ENCODE results near the gene SCTR. TPM values are rescaled to one million over a fixed set of nuclear protein-coding genes. Genes with fewer than 3 reads are reported as not detected.

The SCTR gene
- total and polyA plus RNA-seq, 12 donors = 0.33 to 8.3 (median 0.46) TPM; not detected in 5

GRCh38 chr2:119525614-119526013 is 1.3 kb upstream of the SCTR start:
- peaks cover 26% of the 10 kb centered on the region for H3K27me3 ChIP-seq
- H3K27ac ChIP-seq = no peak overlapping the region
- intact Hi-C loops (cut with DNase I) = loop anchor here in 1 of 2 donors (10.0 kb wide), 1 partner anchor 139 kb away; no protein-coding TSS in a partner anchor
- no peaks in the 10 kb centered on the region for H3K36me3 ChIP-seq (replicated peaks in 1 of 2)
- no peak for DNase-seq
- no peak for TF ChIP-seq POLR2A (IDR thresholded peaks at IDR 0.05)
- TF ChIP-seq CTCF (IDR thresholded peaks at IDR 0.05) = no peak
- WGBS, 4 donors = 67 to 87% (median 78%) methylated on average over 4 of the region's 4 CpGs
- no peak overlapping the region for H3K4me3 ChIP-seq
- H3K9me3 ChIP-seq (replicated peaks in 1 of 3) = no peaks in the 10 kb centered on the region
- H3K4me1 ChIP-seq (replicated peaks in 1 of 2) = no peaks in the 10 kb centered on the region

- no peaks in the 10 kb centered on the region for H3K9me3 ChIP-seq (replicated peaks in 1 of 3)
- 14 to 20% (median 17%) methylated on average over 20 to 21 of the region's 21 CpGs for WGBS, 4 donors
- TF ChIP-seq POLR2A (IDR thresholded peaks at IDR 0.05) = no peak
- TF ChIP-seq CTCF (IDR thresholded peaks at IDR 0.05) = no peak
- H3K27ac ChIP-seq = no peak overlapping the region
- H3K27me3 ChIP-seq = peaks cover 26% of the 10 kb centered on the region
- DNase-seq = no peak
- intact Hi-C loops (cut with DNase I) = loop anchor here in 1 of 2 donors (10.0 kb wide), 1 partner anchor 141 kb away; no protein-coding TSS in a partner anchor
- H3K4me3 ChIP-seq = no peak overlapping the region
- no peaks in the 10 kb centered on the region for H3K4me1 ChIP-seq (replicated peaks in 1 of 2)
- H3K36me3 ChIP-seq (replicated peaks in 1 of 2) = no peaks in the 10 kb centered on the region
Observed at GRCh38 chr2:119523383-119523951, 816 bp downstream of the SCTR start.

GRCh38 chr2:119522671-119523070 is 1.6 kb downstream of the SCTR start:
- TF ChIP-seq POLR2A (IDR thresholded peaks at IDR 0.05) (no peak), CTCF (IDR thresholded peaks at IDR 0.05) (no peak)
- DNase-seq = no peak
- no peaks in the 10 kb centered on the region for H3K9me3 ChIP-seq (replicated peaks in 1 of 3)
- WGBS, 4 donors = 61 to 69% (median 64%) methylated on average over 6 of the region's 6 CpGs
- no peak overlapping the region for H3K27ac ChIP-seq
- H3K36me3 ChIP-seq (replicated peaks in 1 of 2) = no peaks in the 10 kb centered on the region
- no peaks in the 10 kb centered on the region for H3K4me1 ChIP-seq (replicated peaks in 1 of 2)
- H3K4me3 ChIP-seq = no peak overlapping the region
- peaks cover 26% of the 10 kb centered on the region for H3K27me3 ChIP-seq
- intact Hi-C loops (cut with DNase I) = loop anchor here in 1 of 2 donors (10.0 kb wide), 1 partner anchor 142 kb away; no protein-coding TSS in a partner anchor

- no peaks in the 10 kb centered on the region for H3K36me3 ChIP-seq (replicated peaks in 1 of 2)
- no peak overlapping the region for H3K4me3 ChIP-seq
- intact Hi-C loops (cut with DNase I) = loop anchor here in 1 of 2 donors (10.0 kb wide), 1 partner anchor 143 kb away; no protein-coding TSS in a partner anchor
- 73 to 82% (median 78%) methylated on average over 11 of the region's 11 CpGs for WGBS, 4 donors
- no peak overlapping the region for H3K27ac ChIP-seq
- no peaks in the 10 kb centered on the region for H3K9me3 ChIP-seq (replicated peaks in 1 of 3)
- TF ChIP-seq POLR2A (IDR thresholded peaks at IDR 0.05) (no peak), CTCF (IDR thresholded peaks at IDR 0.05) (no peak)
- no peak for DNase-seq
- peaks cover 28% of the 10 kb centered on the region for H3K27me3 ChIP-seq
- H3K4me1 ChIP-seq (replicated peaks in 1 of 2) = no peaks in the 10 kb centered on the region
Observed at GRCh38 chr2:119521433-119522050, 2.7 kb downstream of the SCTR start.

Data from adrenal gland (tissue), 12 donors.